K562 (cell line): Measurements from ENCODE around the gene FUT2. TPM values are rescaled to one million over a fixed set of nuclear protein-coding genes. Genes with fewer than 3 reads are reported as not detected.

Source experiments
- ATAC-seq: fragments of 200-7000 bp; cut with Tn5 transposase; 3 replicates; pipeline ENCODE4 v1.9.1; 2020; ENCODE audit warnings: moderate library complexity
- BruUV-seq: library from RNA; stranded (reverse); fragments of 400-500 nt; replicated peaks from 2 replicates; lab custom pipeline; 2021; lab: Mats Ljungman, UMichigan
- CTCF ChIA-PET: fragments of 300-600 bp; formaldehyde crosslinking; extraction: SDS; loops from one replicate; lab custom pipeline; 2021; ENCODE audit warnings: low intra/inter-chr PET ratio; lab: Yijun Ruan, JAX
- POLR2A ChIA-PET: fragments of 300-600, 350-650 bp; sonication (Branson Sonifier 250); formaldehyde crosslinking; extraction: SDS; loops from one replicate; lab custom pipeline; 2021; ENCODE audit warnings: antibody characterized with exemption, inconsistent platforms; lab: Yijun Ruan, JAX
- DNase-seq, 4 experiments: peaks; one replicate each; pipeline versions ENCODE4 v3.0.0 to v3.0.0-alpha.2; 2011 to 2018; ENCODE audit warnings: low spot score in 3 of 4, mixed read lengths in 3 of 4; ENCODE audit errors: extremely low read depth in 1 of 4
- FAIRE-seq: peaks from 2 replicates; lab custom pipeline; 2011; peaks lifted over from hg19 to GRCh38; lab: Jason Lieb, UNC
- H2AFZ ChIP-seq: 2 replicates; pipeline ENCODE4 v1.6.0; 2011; ENCODE audit warnings: low read depth, low read length, control low read depth, inconsistent platforms
- H3K27ac ChIP-seq: fragments of 200-600 bp; 3 replicates; pipeline ENCODE4 v1.8.0; 2011; ENCODE audit warnings: low read depth, mild to moderate bottlenecking, control low read depth, inconsistent platforms, low read length, moderate library complexity, mixed read lengths; ENCODE audit errors: extremely low read depth
- H3K27me3 ChIP-seq, 2 experiments: fragments of 300-600 bp in 1 of 2; 2 replicates in 1 of 2; 3 replicates in 1 of 2; pipeline versions ENCODE4 v1.6.0 to v1.8.0; 2011; ENCODE audit warnings: inconsistent platforms in 2 of 2, low read length in 2 of 2, mild to moderate bottlenecking in 1 of 2, mixed read lengths in 1 of 2, moderate library complexity in 1 of 2; ENCODE audit not compliant: control insufficient read depth in 2 of 2, insufficient read depth in 2 of 2
- H3K36me3 ChIP-seq: fragments of 300-600 bp; 3 replicates; pipeline ENCODE4 v1.8.0; 2011; ENCODE audit warnings: mild to moderate bottlenecking, low read length, inconsistent platforms; ENCODE audit not compliant: control insufficient read depth, insufficient read depth
- H3K4me1 ChIP-seq, 2 experiments: fragments of 200-600 bp in 1 of 2; replicated peaks in 1 of 2; 2 replicates in 1 of 2; 3 replicates in 1 of 2; pipeline versions ENCODE4 v1.5.1 to v1.8.0; 2011; ENCODE audit warnings: inconsistent platforms in 2 of 2, low read length in 2 of 2, mild to moderate bottlenecking in 1 of 2, mixed read lengths in 1 of 2, moderate library complexity in 1 of 2; ENCODE audit not compliant: control insufficient read depth in 2 of 2, insufficient read depth in 2 of 2
- H3K4me2 ChIP-seq: 2 replicates; pipeline ENCODE4 v1.6.1; 2011; ENCODE audit warnings: low read length, control low read depth, inconsistent platforms, mixed read lengths; ENCODE audit not compliant: insufficient read depth
- H3K4me3 ChIP-seq: fragments of 200-600 bp; sonication (generic), shearing (Covaris generic); 2 replicates; pipeline ENCODE4 v1.5.1; 2016; ENCODE audit warnings: control low read depth, inconsistent platforms
- H3K79me2 ChIP-seq: fragments of 200-600 bp; 3 replicates; pipeline ENCODE4 v1.8.0; 2011; ENCODE audit warnings: low read length, inconsistent platforms; ENCODE audit not compliant: control insufficient read depth, insufficient read depth
- H3K9ac ChIP-seq, 2 experiments: 2 replicates each; pipeline versions ENCODE4 v1.6.0 to v1.6.1; 2011; ENCODE audit warnings: low read depth in 2 of 2, low read length in 2 of 2, control low read depth in 1 of 2, inconsistent platforms in 1 of 2, mild to moderate bottlenecking in 1 of 2, mixed read lengths in 1 of 2; ENCODE audit not compliant: insufficient read depth in 1 of 2
- H3K9me1 ChIP-seq: one replicate; pipeline ENCODE4 v1.6.0; 2011; ENCODE audit warnings: inconsistent platforms, mild to moderate bottlenecking, low read length, moderate library complexity; ENCODE audit not compliant: control insufficient read depth, insufficient read depth
- H3K9me3 ChIP-seq: replicated peaks from 2 replicates; pipeline ENCODE4 v1.5.1; 2011; ENCODE audit warnings: low read depth, low read length, inconsistent platforms; ENCODE audit not compliant: control insufficient read depth, insufficient read depth
- H4K20me1 ChIP-seq: replicated peaks from 2 replicates; pipeline ENCODE4 v1.6.1; 2011; ENCODE audit warnings: low read length, inconsistent platforms, mixed read lengths; ENCODE audit not compliant: control insufficient read depth, insufficient read depth
- ESRRB ChIP-seq: fragments of 250-450 bp; sonication (Bioruptor Pico); IDR thresholded peaks from 2 replicates; pipeline ENCODE4 v1.5.0; 2020; ENCODE audit warnings: mild to moderate bottlenecking, moderate library complexity, borderline replicate concordance
- HDAC2 ChIP-seq: fragments of 450-650 bp; IDR thresholded peaks from 2 replicates; pipeline ENCODE4 v1.6.1; 2016; ENCODE audit warnings: mild to moderate bottlenecking
- HNRNPUL1 ChIP-seq: fragments of 200-400 bp; formaldehyde crosslinking; IDR thresholded peaks from 2 replicates; pipeline ENCODE4 v1.6.1; 2017; ENCODE audit warnings: low read length
- JUNB ChIP-seq: fragments of 450-650 bp; formaldehyde crosslinking; conservative IDR thresholded peaks from 2 replicates; pipeline ENCODE4 v1.4.0; 2020; ENCODE audit warnings: mild to moderate bottlenecking
- NR4A1 ChIP-seq, 2 experiments: fragments of 250-450 bp in 1 of 2; fragments of 450-650 bp in 1 of 2; sonication (Bioruptor Pico) in 1 of 2; IDR thresholded peaks; 2 replicates each; pipeline versions ENCODE4 v1.4.0 to v1.6.1; 2016 to 2020; ENCODE audit warnings: mild to moderate bottlenecking in 2 of 2, missing compliant biosample characterization in 1 of 2, missing genetic modification characterization in 1 of 2, moderate library complexity in 1 of 2
- PCBP2 ChIP-seq: fragments of 200-400 bp; formaldehyde crosslinking; IDR thresholded peaks from 2 replicates; pipeline ENCODE4 v1.6.1; 2018; ENCODE audit warnings: low read length, low read depth, mild to moderate bottlenecking, moderate library complexity; ENCODE audit not compliant: poor library complexity, severe bottlenecking
- PREB ChIP-seq: sonication (generic); formaldehyde crosslinking; IDR thresholded peaks from 2 replicates; pipeline ENCODE4 v1.8.1; 2023; ENCODE audit warnings: mild to moderate bottlenecking, missing genetic modification reagents
- RERE ChIP-seq: sonication (generic); formaldehyde crosslinking; IDR thresholded peaks from 2 replicates; pipeline ENCODE4 v1.8.0; 2023; ENCODE audit warnings: missing genetic modification reagents, mild to moderate bottlenecking, borderline replicate concordance
- SIN3B ChIP-seq: fragments of 450-650 bp; IDR thresholded peaks from 2 replicates; pipeline ENCODE4 v1.6.1; 2017; ENCODE audit warnings: low read depth, mild to moderate bottlenecking, moderate library complexity
- TBP ChIP-seq: optimal IDR thresholded peaks from 2 replicates; pipeline ENCODE3; 2011; ENCODE audit warnings: low read depth, low read length, improper control_type of control experiment
- XRCC4 ChIP-seq: IDR thresholded peaks from one replicate; pipeline ENCODE4 v1.6.1; 2011; ENCODE audit not compliant: insufficient read depth, insufficient read length; ENCODE audit errors: extremely low read depth
- ZNF134 ChIP-seq: fragments of 250-450 bp; sonication (Bioruptor Pico); conservative IDR thresholded peaks from 2 replicates; pipeline ENCODE4 v1.4.0; 2020
- WGBS: fragments of 100-300 bp; shearing (Covaris generic); methylation state at CpG from one replicate; pipeline ENCODE4 v1.1.6; 2016; ENCODE audit warnings: low coverage, mixed read lengths; ENCODE audit not compliant: insufficient coverage; ENCODE audit errors: missing lambda C conversion rate; 5-methylcytosine and 5-hydroxymethylcytosine counted together
- in situ Hi-C: fragments of 300-500 bp; cut with MboI; formaldehyde crosslinking; loops from 4 replicates; pipeline ENCODE4 v1.15.0; 2018; ENCODE audit warnings: inconsistent platforms, mixed read lengths
- intact Hi-C: fragments of 100-400 bp; cut with micrococcal nuclease; formaldehyde crosslinking; loops from 2 replicates; pipeline ENCODE4 v1.14.2; 2022
- polyA plus RNA-seq, 8 experiments: library from polyadenylated mRNA; depleted of rRNA in 4 of 8; stranded (reverse) in 5 of 8; unstranded in 3 of 8; fragments of >200 nt; fragmentation: Nextera tagmentation in 2 of 8; fragmentation: Illumina TruSeq in 1 of 8; extraction: Ambion mirVana in 2 of 8; extraction: Trizol in 1 of 8; gene quantifications; 2 replicates each; pipeline versions ENCODE4 v1.2.1 to v1.2.3, GENCODE V29; 2011 to 2014; ENCODE audit warnings: inconsistent platforms in 1 of 8, missing spikeins in 1 of 8
- total RNA-seq, 7 experiments: library from RNA; depleted of rRNA in 6 of 7; stranded (reverse); fragments of >200 nt in 6 of 7; fragmentation: Illumina TruSeq in 2 of 7; extraction: Trizol in 2 of 7; gene quantifications; 2 replicates each; pipeline versions ENCODE4 v1.2.1 to v1.2.3, GENCODE V29; 2011 to 2021; ENCODE audit warnings: low replicate concordance in 1 of 7
- TF ChIP-seq, protein P1 (sequence below): fragments of 250-450 bp; sonication (Bioruptor Pico); IDR thresholded peaks from 2 replicates; pipeline ENCODE4 v1.5.1; 2021; ENCODE audit warnings: mild to moderate bottlenecking

Gene FUT2
- total and polyA plus RNA-seq, 9 of the 15 experiments (the other 6 are each of a cell fraction or from before 2014, with no cell fraction given) = 0.03 to 0.04 TPM; not detected in 7

GRCh38 chr19:48656840-48657474 is 38.8 kb upstream of the FUT2 start:
- intact Hi-C loops (no loop called here), in situ Hi-C loops (no loop called here)
- 42% methylated on average over 16 of the region's 16 CpGs for WGBS
- no peaks in the 10 kb centered on the region for H3K27me3 ChIP-seq
- H3K9ac ChIP-seq = peak overlapping the region in 1 of 2 experiments; percentile 30; a peak in 1 of 4 replicates
- no peaks in the 10 kb centered on the region for H3K36me3 ChIP-seq
- H4K20me1 ChIP-seq = no peaks in the 10 kb centered on the region
- H2AFZ ChIP-seq = peak overlapping the region; percentile 56
- no peaks in the 10 kb centered on the region for H3K9me1 ChIP-seq
- FAIRE-seq = no peak
- no TSS peak for BruUV-seq
- no peak overlapping the region for H3K4me3 ChIP-seq
- no peak for ATAC-seq
- TF ChIP-seq HNRNPUL1 (no peak), PREB (CRISPR knock-in tag) (no peak), XRCC4 (no peak), NR4A1 (CRISPR knock-in tag; IDR thresholded peaks at IDR 0.05) (no peak), NR4A1 (tag; IDR thresholded peaks at IDR 0.05) (no peak), HDAC2 (no peak), ESRRB (CRISPR knock-in tag) (no peak), ZNF134 (CRISPR knock-in tag) (no peak), PCBP2 (no peak), RERE (CRISPR knock-in tag) (no peak), SIN3B (no peak), JUNB (no peak), TBP (no peak)
- TF ChIP-seq, protein P1, sequence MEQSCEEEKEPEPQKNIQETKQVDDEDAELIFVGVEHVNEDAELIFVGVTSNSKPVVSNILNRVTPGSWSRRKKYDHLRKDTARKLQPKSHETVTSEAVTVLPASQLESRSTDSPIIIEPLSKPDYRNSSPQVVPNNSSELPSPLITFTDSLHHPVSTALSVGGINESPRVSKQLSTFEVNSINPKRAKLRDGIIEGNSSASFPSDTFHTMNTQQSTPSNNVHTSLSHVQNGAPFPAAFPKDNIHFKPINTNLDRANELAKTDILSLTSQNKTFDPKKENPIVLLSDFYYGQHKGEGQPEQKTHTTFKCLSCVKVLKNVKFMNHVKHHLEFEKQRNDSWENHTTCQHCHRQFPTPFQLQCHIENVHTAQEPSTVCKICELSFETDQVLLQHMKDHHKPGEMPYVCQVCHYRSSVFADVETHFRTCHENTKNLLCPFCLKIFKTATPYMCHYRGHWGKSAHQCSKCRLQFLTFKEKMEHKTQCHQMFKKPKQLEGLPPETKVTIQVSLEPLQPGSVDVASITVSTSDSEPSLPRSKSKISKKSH (CRISPR knock-in tag) = no peak
- H3K9me3 ChIP-seq = no peaks in the 10 kb centered on the region
- ChIA-PET CTCF (no interaction called here), POLR2A (interaction anchor here (0.6 to 0.9 kb wide), 4 partner anchors 11 to 363 kb away, joined by 3 to 5 read pairs (median 3); partner anchors contain the start of gene CA11)
- H3K79me2 ChIP-seq = no peaks in the 10 kb centered on the region
- no peak overlapping the region for H3K4me2 ChIP-seq
- DNase-seq = no peak
- H3K27ac ChIP-seq = no peak overlapping the region
- H3K4me1 ChIP-seq = peaks cover 14 to 40% of the 10 kb centered on the region in 2 experiments
